ENCODE data around the gene RNF135. TPM values are rescaled to one million over a fixed set of nuclear protein-coding genes. Genes with fewer than 3 reads are reported as not detected.
A peak's percentile ranks its signal among the peaks of the same experiment; 100 is the strongest.
"Not testable (repeated sequence)": the region's sequence is repeated elsewhere in the genome, so short reads cannot be mapped to it uniquely, and the experiment has no call there.

Gene RNF135
- polyA plus RNA-seq, 3 donors = 18.3 to 21.5 (median 21.4) TPM

DNA sequence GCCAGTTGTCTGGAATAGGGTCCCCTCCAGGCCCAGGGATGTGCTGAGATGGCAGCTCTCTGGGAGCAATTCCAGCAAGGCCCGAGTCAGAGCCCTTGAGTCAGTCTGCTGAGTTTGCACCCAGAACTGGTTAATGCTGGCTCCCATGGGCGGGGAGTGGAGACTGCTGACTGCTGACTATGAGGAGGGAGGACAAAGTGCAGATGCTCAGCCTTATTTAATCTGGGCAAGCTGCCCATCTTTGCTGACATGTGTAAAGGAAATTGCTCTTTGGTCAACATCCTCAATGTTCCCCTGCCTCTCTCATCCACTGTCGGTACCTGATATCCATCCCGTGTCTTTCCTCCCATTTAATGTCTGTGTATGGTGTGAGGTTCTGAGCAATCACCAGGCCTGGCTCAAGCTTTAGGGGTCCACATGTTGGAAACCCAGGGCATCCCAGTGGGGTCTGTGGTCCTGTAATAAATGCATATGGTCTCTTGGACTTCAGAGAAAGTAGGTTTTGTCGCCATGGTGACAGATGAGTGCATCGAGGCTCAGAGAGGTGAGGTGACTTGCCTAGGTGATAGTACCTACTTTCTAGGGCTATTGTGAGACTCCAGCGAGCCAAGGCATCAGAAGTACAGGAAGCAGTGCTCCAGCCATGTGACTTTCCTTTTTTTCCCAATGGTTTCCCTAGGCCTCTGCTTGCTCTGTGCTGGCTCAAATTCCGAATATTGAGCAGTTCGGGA, 20.0 kb upstream of the RNF135 start:
- peak; percentile 61 for DNase-seq

DNA sequence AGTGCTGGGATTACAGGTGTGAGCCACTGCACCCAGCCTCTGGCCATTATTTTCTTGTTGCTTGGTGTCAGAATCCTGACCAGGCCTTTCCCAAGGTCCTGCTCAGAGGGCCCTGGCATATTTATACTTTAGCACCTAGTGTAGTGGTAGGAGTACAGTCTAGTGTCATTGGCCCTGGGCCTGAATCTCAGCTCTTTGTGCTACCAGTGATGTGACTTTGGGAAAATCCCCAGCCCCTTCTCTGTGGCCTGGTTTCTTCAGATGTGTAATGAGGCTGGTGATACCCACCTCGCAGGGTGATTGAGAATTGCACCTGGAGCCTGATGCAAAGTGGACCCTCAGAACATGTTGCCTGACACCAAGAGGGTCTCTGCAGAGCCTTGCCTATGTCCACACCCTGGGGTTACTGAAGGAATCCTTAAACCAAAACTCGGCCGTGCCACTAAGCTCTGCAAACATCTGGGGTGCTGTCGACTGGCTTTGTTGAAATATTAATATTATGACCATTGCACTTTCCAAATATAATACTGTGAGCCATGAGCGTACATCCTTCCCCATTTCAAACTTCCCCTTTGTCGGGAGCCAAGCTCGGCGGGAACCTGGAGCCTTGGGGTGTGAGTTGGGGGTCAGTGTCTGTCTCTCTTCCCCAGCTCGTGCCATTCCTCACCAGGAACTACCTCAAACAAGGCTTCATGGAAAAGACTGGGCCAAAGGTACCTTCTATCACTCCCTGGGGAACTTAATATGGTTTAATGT, 18.0 kb upstream of the RNF135 start:
- DNase-seq = no peak

DNA sequence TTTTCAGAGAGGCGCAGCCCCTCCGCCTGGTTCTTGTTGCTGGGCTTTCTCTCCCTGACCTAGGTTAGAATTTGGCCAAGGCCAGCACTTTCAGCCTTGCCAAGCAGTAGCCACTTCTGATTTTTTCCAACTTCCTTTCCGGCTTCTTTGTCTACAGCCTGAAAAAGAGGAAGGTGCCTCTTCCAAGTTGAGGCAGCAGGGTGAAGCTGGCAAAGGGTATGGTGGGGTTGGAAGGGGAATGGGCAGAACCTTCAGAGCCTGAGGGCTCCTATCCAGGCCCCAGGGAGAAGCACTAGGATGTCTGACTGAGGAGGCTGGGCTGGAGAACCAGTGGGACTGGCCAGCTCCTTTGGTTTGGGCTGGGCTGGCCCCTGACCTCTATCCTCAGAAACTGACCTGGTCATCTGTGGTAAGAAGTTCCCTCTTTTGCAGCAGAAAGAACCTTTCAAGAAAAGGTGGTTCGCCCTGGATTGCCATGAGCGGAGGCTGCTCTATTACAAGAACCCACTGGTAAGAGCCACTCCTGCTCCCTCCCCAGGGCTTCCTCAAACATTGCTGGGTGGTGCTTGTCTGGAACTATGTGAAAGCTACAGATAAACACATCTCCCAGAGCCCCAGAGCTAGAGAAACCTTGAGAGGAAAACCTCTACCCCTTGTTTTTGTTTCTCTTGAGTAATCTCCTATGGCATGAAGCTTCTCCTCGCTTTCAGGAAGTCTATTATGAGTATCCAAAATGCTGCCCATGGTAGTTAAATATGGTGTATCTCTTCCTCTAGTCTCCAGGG, 16.6 kb upstream of the RNF135 start:
- no peak for DNase-seq

DNA sequence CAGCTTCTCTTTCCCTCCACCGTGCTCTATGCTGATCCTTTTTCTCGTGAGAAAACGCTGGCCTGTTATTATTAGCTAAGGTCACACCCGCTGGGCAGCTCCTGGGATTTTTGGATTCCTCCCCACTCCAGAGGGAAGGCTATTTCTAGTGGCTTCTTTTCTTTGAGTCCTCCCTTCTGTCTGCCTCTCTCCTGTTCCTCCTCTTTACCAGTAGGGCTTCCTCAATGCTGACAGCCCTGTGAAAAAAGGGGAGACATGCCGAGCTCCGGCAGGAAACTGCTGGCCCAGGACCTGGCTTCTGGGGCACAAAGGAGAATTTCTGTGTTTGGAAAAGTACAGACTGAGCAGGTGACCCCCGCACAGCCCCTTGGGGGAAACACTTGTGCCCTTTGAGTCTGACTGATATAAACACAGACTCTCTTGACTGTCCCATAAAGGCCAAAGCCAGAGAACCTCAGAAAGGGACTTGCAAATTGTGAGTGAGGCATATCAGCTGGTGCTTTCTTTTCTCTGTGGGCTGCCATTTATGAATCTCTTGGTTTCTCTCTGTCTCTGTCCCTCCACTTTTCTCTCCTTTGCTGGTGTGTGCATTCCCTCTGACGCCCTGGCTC, 14.0 kb upstream of the RNF135 start:
- no peak for DNase-seq

DNA sequence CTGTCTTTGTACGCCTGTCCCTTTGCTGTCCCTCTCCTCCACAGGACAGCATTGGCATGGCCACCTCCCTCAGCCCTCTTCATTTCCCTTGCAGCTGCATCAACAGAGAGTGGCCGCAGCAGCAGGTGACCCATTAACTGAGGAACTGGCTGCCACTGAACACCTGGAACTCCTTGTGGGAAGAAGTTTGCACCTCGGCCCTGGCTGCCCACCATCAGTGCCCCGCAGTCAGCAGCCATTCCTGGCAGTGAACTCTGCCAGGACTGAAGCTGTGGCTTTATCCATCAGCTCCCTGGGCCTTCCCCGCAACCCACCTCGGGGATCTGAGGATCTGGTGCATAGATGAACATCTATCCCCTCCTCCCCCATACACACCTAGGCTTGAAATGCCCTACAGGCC, 13.1 kb upstream of the RNF135 start:
- DNase-seq = no peak

DNA sequence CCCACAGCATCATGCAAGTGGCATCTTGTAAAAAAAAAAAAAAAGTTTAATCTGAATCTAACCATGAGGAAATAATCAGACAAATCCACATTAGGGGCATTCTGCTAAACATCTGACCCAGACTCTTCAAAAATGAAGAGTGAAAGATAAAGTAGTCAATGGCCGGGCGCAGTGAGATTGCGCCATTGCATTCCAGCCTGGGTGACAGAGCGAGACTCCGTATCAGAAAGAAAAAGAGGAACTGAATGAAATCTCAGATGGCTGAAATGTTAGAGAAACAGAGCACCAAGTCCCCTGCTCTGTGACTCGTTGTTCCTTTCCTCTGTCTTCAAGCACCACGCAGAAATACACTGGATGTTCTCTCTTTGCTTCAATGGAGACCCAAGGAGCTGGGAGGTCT, 12.7 kb upstream of the RNF135 start:
- DNase-seq = no peak

DNA sequence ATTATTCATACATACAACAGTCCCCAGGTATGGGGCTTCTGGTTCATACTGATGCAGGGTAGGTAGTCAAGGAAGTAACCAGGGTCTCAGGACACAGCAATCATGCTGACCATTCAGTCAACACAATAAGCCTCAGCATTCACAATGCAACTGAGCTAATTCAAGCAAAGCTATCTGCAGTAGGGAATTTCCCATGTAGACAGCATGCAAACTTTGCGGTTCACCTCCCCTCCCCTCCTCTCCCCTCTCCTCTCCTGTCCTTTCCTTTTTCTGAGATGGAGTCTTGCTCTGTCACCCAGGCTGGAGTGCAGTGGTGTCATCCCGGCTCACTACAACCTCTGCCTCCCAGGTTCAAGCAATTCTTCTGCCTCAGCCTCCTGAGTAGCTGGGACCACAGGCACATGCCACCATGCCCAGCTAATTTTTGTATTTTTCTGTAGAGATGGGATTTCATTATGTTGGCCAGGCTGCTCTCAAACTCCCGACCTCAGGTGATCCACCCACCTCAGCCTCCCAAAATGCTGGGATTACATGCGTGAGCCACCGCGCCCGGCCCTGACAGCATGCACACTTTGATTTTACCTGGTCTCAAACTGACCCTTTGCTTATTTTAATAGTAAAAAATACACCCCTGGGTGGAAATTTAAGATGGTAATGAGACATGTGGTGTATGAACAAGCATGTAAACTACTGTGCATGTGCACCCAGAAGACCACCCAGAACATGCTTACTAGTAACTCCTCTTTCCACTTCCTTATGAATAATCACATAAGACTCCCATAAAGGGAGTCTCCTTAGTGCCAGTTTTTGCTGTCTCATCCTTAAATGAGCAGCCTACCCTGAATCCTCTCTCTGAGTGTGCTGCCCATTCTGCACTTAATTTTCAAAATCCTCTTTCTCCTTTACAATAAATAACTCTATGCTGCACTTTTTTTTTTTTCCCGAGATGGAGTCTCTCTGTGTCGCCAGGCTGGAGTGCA, 9.3 kb upstream of the RNF135 start:
- DNase-seq = no peak

DNA sequence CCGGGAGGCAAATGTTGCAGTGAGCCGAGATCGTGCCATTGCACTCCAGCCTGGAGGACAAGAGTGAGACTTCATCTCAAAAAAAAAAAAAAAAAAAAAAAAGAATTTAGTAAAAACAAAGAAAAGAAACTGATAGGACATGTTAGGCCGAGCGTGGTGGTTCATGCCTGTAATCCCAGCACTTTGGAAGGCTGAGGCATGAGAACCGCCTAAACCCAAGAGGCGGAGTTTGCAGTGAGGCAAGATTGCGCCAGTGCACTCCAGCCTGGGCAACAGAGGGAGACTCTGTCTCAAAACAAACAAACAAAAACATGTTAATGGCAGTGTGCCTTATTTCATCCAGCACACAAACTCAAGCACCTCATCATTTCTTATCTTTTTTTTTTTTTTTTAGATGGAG, 6.5 kb upstream of the RNF135 start:
- not testable (repeated sequence) for DNase-seq

DNA sequence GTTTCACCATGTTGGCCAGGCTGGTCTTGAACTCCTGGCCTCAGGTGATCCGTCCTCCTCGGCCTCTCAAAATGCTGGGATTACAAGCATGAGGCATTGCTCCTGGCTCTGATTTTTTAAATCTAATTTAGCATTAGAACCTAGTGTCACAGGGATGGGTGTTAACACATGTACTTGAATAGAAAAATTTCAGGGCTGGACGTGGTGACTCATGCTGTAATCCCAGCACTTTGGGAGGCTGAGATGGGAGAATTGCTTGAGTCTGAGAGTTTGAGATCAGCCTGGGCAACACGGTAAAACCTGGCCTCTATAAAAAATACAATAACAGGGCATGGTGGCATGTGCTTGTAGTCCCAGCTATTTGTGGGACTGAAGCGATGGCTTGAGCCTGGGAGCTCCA, 6.0 kb upstream of the RNF135 start:
- no peak for DNase-seq

DNA sequence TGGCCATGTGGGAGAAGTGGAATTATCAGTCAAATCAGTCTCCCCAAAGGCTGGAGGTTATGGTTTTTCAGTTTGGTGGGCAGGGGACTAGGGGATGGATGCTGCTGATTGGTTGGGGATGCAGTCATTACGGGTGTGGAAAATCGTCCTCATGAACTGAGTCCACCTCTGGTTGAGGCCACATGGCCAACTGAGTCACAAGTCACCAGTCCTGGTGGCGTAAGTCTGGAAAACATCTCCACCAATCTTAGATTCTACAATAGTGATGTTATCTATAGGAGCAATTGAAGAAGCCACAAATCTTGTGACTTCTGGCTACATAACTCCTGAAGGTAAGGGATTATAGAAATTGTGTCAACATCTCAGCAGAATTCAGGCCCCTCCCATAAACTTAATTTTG, 5.2 kb upstream of the RNF135 start:
- no peak for DNase-seq

DNA sequence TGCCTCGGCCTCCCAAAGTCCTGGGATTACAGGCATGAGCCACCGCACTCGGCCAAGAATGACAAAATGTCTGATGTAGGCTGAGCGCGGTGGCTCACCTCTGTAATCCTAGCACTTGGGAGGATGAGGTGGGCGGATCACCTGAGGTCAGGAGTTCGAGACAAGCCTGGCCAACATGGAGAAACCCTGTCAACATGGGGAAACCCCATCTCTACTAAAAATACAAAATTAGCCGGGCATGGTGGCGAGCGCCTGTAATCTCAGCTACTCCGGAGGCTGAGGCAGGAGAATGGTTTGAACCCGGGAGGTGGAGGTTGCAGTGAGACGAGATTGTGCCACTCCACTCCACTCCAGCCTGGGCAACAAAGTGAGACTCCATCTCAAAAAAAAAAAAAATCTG, 2.9 kb upstream of the RNF135 start:
- not testable (repeated sequence) for DNase-seq

DNA sequence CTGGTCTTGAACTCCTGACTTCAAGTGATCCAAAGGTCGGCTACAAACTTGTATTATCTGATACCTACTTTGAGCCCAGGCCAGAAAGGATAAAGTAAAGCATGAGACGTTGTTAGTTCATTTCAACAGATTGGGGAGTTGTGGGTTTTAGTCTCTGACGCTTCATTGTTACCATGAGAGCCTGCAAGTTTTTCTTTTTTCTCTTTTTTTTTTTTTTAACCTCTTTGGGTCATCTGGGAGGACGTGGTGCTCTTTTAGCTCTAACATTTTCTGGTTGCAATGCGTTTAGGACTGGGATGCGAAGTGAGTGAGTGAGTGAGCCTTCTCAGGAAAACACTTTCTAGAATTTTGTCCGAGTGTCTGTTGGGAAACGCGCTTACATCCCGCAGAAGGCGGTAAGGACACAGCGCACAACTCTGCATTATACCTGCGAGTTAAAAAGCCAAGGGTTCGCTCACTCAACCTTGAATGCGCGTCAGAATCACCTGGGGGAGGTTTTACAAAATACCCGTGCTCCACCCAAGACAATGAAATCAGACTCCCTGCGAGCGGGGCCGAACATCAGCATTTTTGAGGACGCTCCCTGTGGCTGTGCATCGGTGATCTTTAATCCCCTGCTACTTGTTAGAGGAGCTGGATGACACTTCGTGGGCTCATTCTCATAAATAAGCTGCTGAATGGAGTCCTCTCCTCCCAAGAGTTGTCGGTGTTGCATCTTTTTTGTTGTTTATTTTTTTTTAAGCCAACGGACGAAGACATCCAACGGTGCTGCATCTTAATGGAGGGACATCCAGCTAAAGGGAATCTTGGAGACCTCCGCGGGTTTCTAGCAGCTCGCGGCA, 629 bp upstream of the RNF135 start:
- DNase-seq = peak; percentile 53

DNA sequence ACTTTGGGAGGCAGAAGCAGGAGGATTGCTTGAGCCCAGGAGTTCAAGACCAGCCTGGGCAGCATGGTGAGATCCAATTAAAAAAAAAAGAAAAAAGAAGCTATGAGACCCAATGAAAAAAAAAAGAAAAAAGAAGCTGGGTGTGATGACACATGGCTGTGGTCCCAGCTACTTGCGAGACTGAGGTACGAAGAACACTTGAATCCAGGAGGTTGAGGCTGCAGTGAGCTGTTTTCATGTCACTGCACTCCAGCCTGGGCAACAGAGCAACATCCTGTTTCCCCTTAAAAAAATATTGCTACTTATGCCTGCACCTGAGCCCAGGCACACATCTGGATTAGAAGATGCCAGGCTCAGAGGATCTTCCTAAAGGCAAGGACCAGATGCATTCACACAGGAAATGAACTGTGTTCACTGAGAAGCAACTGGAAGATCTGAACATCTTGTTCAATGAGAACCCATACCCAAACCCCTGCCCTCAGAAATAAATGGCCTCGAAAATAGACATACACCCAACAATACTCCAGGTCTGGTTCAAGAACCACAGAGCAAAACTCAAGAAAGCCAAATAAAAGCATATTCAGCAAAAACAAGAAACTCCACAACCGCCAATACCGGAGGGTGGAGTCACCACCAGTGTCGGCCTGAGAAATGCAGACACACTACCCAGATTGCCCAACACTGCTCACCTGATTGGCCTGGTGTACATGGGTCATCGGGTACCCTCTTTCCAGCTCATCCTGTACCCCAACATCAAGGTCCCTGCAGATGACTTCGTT, 4.4 kb downstream of the RNF135 start:
- DNase-seq = no peak

DNA sequence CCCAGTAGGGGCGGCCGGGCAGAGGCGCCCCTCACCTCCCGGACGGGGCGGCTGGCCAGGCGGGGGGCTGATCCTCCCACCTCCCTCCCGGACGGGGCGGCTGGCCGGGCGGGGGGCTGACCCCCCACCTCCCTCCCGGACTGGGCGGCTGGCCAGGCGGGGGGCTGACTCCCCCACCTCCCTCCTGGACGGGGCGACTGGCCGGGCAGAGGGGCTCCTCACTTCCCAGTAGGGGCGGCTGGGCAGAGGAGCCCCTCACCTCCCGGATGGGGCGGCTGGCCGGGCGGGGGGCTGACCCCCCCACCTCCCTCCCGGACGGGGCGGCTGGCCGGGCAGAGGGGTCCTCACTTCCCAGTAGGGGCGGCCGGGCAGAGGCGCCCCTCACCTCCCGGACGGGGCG, 9.1 kb downstream of the RNF135 start:
- DNase-seq = not testable (repeated sequence)

DNA sequence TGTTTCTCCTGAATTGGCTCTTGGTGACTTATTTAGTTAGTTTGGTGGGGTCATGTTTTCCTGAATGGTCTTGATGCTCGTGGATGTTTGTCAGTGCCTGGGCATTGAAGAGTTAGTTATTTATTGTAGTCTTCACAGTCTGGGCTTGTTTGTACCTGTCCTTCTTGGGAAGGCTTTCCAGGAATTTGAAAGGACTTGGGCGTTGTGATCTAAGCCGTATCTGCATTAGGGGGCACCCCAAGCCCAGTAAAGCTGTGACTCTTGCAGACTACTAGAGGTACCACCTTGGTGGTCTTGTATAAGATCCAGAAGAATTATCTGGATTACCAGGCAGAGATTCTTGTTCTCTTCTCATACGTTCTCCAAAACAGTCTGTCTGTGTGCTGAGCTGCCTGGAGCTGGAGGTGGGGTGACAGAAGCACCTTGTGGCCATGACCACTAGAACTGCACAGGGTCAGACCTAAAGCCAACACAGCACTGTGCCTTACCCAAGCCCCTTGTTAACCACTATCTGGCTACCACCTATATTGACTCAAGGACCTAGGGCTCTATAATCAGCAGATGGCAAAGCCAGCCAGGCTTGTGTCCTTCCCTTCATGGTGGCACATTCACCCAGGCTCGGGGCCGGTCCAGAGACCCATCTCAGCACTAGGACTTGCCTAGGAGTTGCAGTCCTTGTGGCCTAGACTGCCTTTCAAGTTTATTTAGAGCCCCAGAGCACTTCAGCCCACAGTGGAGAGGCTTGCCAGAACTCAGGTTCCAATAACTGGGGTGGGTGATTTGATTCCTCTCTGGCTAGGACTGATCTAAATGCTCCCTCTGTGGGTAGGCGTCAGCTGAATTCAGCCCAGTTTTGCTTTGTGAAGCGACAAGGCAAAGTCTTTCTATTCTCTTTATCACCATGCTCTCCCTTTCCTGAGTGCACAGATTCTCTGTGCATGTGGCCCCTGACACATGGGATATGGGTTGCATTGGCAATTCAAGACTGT, 11.0 kb downstream of the RNF135 start:
- no peak for DNase-seq

DNA sequence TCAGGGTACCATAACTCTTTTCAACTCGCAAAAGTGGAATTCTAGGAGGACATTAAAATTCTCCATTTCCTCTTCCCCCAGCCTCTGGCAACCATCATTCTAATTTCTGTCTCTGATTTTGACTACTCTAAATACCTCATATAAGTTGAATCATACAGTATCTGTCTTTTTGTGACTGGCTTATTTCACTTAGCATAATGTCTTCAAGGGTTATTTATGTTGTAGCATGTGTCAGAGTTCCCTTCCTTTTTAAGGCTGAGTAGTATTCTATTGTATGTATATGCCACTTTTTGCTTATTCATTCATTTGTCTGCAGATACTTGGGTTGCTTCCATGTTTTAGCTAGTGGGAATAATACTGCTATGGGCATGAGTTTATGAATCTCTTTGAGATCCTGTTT, 12.0 kb downstream of the RNF135 start:
- no peak for DNase-seq

DNA sequence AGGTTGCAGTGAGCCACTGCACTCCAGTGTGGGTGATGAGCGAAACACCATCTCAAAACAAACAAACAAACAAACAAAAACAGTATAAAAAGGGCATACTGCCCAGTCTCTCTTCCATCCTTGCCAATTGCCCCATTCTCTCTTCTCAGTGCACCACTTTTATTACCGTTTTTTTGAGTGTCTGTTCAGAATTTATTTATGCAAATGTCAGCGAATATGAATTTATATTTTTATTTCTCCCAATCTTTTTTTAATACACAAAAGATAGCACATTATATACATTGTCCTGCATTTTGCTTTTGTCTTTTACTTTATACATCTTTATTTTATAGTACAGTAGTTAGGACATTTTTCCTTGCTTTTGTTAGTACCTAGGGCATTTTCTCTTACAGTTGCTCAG, 19.6 kb downstream of the RNF135 start:
- no peak for DNase-seq

DNA sequence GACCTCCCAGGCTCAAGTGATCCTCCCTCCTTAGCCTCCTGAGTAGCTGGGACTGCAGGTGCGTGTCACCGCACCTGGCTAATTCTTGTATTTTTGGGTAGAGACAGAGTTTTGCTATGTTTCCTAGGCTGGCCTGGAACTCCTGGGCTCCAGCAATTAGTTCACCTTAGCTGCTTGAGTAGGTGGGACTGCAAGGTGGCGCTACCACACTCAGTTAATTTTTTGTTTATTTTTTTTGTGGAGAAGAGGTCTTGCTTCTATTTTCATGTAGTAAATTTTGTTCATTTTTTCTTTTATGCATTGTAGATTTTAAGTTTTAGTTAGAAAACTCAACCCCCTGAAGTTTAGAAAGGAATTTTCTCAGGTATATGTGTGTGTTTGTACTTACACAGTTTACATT, 21.7 kb downstream of the RNF135 start:
- no peak for DNase-seq

Data from renal pelvis (tissue), 4 donors.